DND-41 (cell line): ENCODE measurements around the gene DNAH7.

ENCODE experiments used
- ATAC-seq: fragments of 200-7000 bp; cut with Tn5 transposase; 3 replicates; pipeline ENCODE4 v1.9.1; 2021; ENCODE audit warnings: low read depth; ENCODE audit not compliant: insufficient read depth
- DNase-seq: peaks from one replicate; pipeline ENCODE4 v3.0.0-alpha.2; 2020
- H2AFZ ChIP-seq: 2 replicates; pipeline ENCODE4 v1.6.0; 2012; ENCODE audit warnings: low read depth, low read length
- H3K27ac ChIP-seq: 2 replicates; pipeline ENCODE4 v1.5.1; 2012; ENCODE audit warnings: low read length, inconsistent platforms
- H3K27me3 ChIP-seq: fragments of 200-600 bp; sonication (generic); 2 replicates; pipeline ENCODE4 v1.6.0; 2012; ENCODE audit warnings: low read length, mild to moderate bottlenecking, inconsistent platforms; ENCODE audit not compliant: insufficient read depth, poor library complexity
- H3K36me3 ChIP-seq: 2 replicates; pipeline ENCODE4 v1.5.1; 2012; ENCODE audit warnings: low read length, inconsistent platforms; ENCODE audit not compliant: insufficient read depth
- H3K4me1 ChIP-seq: 2 replicates; pipeline ENCODE4 v1.5.1; 2012; ENCODE audit warnings: mild to moderate bottlenecking, low read length; ENCODE audit not compliant: insufficient read depth
- H3K4me2 ChIP-seq: 2 replicates; pipeline ENCODE4 v1.6.0; 2012; ENCODE audit warnings: mild to moderate bottlenecking, moderate library complexity, low read length, inconsistent platforms; ENCODE audit not compliant: insufficient read depth
- H3K4me3 ChIP-seq, 2 experiments: fragments of 200-600 bp in 1 of 2; shearing (Covaris generic) in 1 of 2; 2 replicates each; pipeline ENCODE4 v1.5.1; 2012 to 2016; ENCODE audit warnings: inconsistent platforms in 2 of 2, low read length in 2 of 2, mild to moderate bottlenecking in 2 of 2, low read depth in 1 of 2, moderate library complexity in 1 of 2
- H3K79me2 ChIP-seq: 2 replicates; pipeline ENCODE4 v1.6.0; 2012; ENCODE audit warnings: low read length, inconsistent platforms; ENCODE audit not compliant: insufficient read depth
- H3K9ac ChIP-seq: 2 replicates; pipeline ENCODE4 v1.6.0; 2012; ENCODE audit warnings: low read depth, mild to moderate bottlenecking, inconsistent platforms, low read length, moderate library complexity
- H3K9me3 ChIP-seq: 2 replicates; pipeline ENCODE4 v1.5.1; 2012; ENCODE audit warnings: low read length, moderate library complexity, mild to moderate bottlenecking, inconsistent platforms; ENCODE audit not compliant: insufficient read depth, severe bottlenecking
- H4K20me1 ChIP-seq: 2 replicates; pipeline ENCODE4 v1.6.0; 2012; ENCODE audit warnings: low read length; ENCODE audit not compliant: insufficient read depth
- CTCF ChIP-seq: IDR thresholded peaks from 2 replicates; pipeline ENCODE4 v1.5.1; 2012; ENCODE audit warnings: borderline replicate concordance, low read length, moderate library complexity, mild to moderate bottlenecking; ENCODE audit not compliant: poor library complexity, severe bottlenecking; ENCODE audit errors: extremely low read depth
- EZH2 ChIP-seq: IDR thresholded peaks from 3 replicates; pipeline ENCODE4 v1.6.1; 2012; ENCODE audit warnings: borderline replicate concordance, low read depth, mild to moderate bottlenecking, moderate library complexity, low read length, inconsistent platforms; ENCODE audit not compliant: severe bottlenecking

DNAH7 gene

GRCh38 chr2:195861821-195862220 is 206.8 kb downstream of the DNAH7 start:
- Histone ChIP-seq H3K4me3 (no peak overlapping the region), H3K27ac (no peak overlapping the region), H3K4me1 (peaks cover 4% of the 10 kb centered on the region; the same call in 1 of the 2 replicates), H3K9me3 (no peaks in the 10 kb centered on the region), H4K20me1 (no peaks in the 10 kb centered on the region), H3K36me3 (no peaks in the 10 kb centered on the region), H3K9ac (no peak overlapping the region), H3K27me3 (no peaks in the 10 kb centered on the region), H3K4me2 (no peak overlapping the region), H3K79me2 (no peaks in the 10 kb centered on the region), H2AFZ (no peak overlapping the region)
- TF ChIP-seq EZH2 (no peak), CTCF (no peak)
- DNase-seq (no peak), ATAC-seq (no peak)

GRCh38 chr2:195859513-195859912 is 209.1 kb downstream of the DNAH7 start:
- Histone ChIP-seq H2AFZ (0 out of 2 replicates have a peak overlapping the region, but pooled peaks have one; percentile 37), H3K4me2 (no peak overlapping the region), H3K36me3 (no peaks in the 10 kb centered on the region), H3K27me3 (no peaks in the 10 kb centered on the region), H3K79me2 (no peaks in the 10 kb centered on the region), H3K9me3 (no peaks in the 10 kb centered on the region), H4K20me1 (no peaks in the 10 kb centered on the region), H3K9ac (no peak overlapping the region), H3K4me3 (no peak overlapping the region), H3K27ac (no peak overlapping the region), H3K4me1 (peaks cover 4% of the 10 kb centered on the region; the same call in 1 of the 2 replicates)
- no peak for ATAC-seq
- TF ChIP-seq CTCF = no peak
- no peak for TF ChIP-seq EZH2
- DNase-seq = no peak

- no peak for ATAC-seq
- Histone ChIP-seq H3K27me3 (no peaks in the 10 kb centered on the region), H3K9ac (no peak overlapping the region), H3K4me1 (no peaks in the 10 kb centered on the region), H3K79me2 (no peaks in the 10 kb centered on the region), H3K27ac (no peak overlapping the region), H3K4me3 (no peak overlapping the region), H4K20me1 (no peaks in the 10 kb centered on the region), H3K4me2 (no peak overlapping the region), H2AFZ (no peak overlapping the region), H3K9me3 (no peaks in the 10 kb centered on the region), H3K36me3 (no peaks in the 10 kb centered on the region)
- DNase-seq = no peak
- TF ChIP-seq CTCF (no peak), EZH2 (no peak)
These were observed 211.5 kb downstream of the DNAH7 start for GRCh38 chr2:195857132-195857531.

- ATAC-seq = no peak
- H3K4me3 ChIP-seq = no peak overlapping the region
These were observed 217.9 kb downstream of the DNAH7 start for GRCh38 chr2:195850764-195851163.

More at GRCh38 chr2:195850764-195851163, 217.9 kb downstream of the DNAH7 start:
- H3K4me1 ChIP-seq = no peaks in the 10 kb centered on the region
- no peaks in the 10 kb centered on the region for H3K9me3 ChIP-seq
- no peaks in the 10 kb centered on the region for H3K36me3 ChIP-seq
- no peak for TF ChIP-seq CTCF
- no peak for TF ChIP-seq EZH2
- H2AFZ ChIP-seq = no peak overlapping the region
- H3K9ac ChIP-seq = no peak overlapping the region
- H3K27me3 ChIP-seq = no peaks in the 10 kb centered on the region
- no peaks in the 10 kb centered on the region for H3K79me2 ChIP-seq
- no peak overlapping the region for H3K4me2 ChIP-seq
- no peaks in the 10 kb centered on the region for H4K20me1 ChIP-seq
- no peak for DNase-seq
- H3K27ac ChIP-seq = no peak overlapping the region
